CD4-positive, alpha-beta T cell treated with Interleukin-12 subunit alpha and Interleukin-12 subunit beta, for 1 hour (primary cell): Measurements from ENCODE around the gene CNTN4.

Source experiments
- DNase-seq: peaks from one replicate; pipeline ENCODE4 v3.0.0-alpha.2; 2020

CNTN4 gene

DNA sequence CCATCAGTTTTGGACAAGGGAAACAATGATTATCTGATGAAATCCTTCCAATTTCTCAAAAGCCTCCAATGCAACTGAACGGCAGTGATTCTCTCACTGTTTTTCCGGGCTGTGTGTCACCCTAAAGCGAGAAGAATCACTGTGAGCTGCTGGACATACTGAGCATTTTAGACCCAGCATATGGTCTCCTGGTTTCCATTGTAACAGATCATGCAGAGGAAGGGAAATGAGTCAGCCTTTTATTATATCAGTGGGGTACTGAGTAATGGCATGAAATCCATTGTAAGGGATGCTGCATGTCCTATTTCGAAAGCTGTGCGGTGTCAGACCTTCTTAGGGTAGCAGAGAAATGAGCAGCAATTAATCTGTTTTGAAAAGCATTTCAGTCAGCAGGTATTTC is 724.4 kb downstream of the CNTN4 start:
- no peak for DNase-seq

DNA sequence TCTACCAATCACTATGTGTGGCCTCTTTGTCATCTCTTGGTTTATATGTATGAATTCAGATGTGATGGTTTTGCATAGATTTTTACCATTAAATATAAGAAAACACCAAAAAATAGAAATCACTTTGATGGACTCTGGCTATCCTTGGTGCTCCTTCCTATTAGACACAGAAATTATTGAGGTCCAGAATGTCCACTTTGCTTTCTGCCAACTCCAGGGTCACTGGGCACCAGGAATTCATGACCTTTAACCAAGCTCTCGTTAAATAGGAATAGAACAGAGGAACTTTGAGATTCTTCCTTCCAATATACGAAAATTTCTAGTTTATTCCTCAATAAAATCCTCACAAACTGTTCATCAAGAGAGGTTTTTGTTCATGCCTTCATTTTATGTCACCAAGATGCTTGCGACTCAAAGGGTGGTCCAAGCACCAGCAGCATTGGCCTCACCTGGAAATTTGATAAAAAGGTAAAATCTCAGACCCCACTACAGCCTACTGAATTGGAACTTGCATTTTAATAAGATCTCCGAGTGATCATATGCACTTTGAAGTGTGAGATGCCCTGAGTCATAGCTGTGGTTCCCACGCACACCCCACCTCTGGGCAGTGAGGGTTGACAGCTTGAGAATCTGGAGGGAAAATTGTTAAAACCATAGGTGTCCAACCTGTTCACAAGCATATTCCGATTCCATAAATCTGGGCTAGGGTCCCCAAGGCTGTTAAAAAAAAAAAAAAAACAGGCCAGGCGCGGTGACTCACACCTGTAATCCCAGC is 725.0 kb downstream of the CNTN4 start:
- no peak for DNase-seq

DNA sequence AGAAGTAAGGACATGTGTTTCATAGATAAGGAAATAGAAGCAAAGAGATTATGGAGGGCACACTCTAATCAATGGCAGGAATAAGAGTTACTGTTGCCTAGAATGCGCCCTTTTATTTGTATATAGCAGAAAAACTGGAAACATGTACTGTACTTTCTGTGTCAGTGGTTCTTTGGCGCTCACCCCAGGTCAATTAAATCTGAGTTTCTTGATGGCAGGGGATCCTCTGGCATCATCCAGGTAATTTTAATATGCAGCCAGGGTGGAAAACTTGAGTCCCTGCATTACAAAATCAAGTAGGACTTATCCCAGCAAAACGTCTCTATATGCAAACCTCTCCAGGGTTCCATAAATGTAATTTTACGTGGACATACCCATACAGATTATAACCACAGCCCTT is 727.4 kb downstream of the CNTN4 start:
- no peak for DNase-seq

DNA sequence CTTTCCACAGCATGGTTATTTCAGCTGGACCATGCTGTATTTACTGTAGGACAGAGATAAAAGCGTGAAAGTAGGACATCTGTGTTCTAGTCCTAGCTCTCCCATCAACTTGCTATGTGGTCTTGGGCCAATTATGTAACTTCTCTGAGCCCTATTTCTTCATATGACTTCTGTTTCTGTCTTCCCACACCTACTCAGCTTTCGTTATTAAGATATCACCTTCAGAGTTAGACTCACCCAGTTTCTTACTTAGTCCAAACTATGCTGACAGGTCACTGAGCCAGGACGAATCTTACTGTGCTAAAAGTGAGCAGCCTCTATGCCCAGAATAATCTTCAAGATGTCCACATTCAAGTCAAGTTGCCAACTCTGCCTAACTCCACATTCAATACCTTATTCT is 727.8 kb downstream of the CNTN4 start:
- DNase-seq: no peak

DNA sequence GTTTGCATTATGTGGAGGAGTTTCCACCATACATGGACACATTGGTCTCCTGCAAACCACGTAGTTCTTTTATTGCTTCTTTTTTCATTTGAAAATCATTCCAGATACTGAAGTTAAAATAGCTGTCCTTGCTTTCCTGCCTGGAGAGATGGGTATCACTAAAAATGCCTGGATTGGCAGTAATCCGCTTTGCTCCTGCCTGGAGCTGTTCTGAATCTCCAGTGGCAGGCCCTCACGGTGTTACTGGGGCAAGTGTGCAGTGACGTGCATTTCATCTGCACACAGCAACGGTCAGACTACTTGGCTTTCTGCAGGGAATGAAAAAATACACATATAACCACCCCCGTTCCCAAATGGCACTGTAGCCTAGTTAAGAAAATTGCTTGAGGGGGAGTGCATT is 738.6 kb downstream of the CNTN4 start:
- no peak for DNase-seq

DNA sequence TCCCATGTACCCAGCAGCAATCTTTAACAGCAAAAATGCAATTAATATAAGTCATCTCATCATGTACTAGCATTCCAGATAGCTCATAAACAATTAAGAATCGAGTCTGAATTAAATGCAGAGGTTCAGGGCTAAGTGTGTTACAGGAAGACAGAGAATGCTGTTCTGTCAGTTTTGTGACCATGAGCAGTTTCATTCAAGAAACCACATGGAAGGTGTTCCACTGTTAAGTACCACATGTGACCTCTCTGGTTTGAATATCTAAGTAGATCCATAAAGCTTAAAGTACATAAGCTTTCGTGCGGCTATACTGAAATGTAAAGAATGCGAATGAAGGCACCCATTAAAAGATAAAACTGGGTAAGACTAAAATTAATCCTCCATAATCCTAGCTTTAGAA is 739.2 kb downstream of the CNTN4 start:
- DNase-seq: no peak

DNA sequence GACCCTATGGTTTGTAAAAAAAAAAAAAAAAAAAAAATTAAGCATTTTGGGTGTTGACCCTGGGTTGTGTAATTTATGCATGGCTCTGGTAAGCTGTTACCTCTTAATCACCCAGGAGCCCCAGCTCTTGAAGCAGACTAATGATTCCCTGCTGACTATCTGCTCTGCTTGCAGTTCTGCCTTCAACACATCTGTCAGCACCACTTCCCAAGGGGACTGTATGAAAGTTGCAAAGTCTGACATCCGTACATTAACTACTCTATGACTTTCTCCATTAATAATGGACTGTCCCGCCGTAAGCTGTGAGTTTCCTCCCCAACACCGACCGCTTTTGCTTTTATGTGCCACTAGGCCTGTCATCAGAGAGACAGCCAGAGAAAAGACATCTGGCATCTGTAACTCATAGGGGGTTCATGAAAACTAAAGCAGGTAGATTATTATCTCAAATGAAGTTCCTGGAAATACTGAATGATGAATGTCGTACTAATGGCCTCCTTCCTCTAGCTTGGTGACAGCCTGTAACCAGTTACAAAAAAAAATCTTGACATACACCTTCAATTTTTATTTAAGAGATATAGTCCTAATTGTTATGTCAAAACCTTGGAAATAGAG is 740.0 kb downstream of the CNTN4 start:
- DNase-seq: no peak

DNA sequence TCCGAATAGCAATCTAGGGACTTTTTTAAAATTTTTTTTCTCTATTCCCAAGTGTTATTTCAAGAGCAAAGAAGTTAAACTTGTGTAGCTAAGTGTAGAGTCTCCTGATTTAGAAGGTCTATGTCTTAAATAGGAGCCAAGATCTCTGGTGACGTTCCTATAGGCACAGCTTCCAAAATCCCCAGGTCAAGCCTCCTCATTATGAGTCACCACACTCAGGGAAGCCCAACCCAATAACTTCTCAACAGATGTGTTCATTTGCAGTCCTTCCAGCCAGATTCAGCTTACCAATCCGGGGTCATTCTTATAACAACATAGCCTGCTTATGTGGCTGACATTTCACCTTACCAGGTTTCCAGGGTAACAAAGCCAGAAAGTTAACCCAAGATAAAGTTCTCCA is 741.2 kb downstream of the CNTN4 start:
- no peak for DNase-seq

DNA sequence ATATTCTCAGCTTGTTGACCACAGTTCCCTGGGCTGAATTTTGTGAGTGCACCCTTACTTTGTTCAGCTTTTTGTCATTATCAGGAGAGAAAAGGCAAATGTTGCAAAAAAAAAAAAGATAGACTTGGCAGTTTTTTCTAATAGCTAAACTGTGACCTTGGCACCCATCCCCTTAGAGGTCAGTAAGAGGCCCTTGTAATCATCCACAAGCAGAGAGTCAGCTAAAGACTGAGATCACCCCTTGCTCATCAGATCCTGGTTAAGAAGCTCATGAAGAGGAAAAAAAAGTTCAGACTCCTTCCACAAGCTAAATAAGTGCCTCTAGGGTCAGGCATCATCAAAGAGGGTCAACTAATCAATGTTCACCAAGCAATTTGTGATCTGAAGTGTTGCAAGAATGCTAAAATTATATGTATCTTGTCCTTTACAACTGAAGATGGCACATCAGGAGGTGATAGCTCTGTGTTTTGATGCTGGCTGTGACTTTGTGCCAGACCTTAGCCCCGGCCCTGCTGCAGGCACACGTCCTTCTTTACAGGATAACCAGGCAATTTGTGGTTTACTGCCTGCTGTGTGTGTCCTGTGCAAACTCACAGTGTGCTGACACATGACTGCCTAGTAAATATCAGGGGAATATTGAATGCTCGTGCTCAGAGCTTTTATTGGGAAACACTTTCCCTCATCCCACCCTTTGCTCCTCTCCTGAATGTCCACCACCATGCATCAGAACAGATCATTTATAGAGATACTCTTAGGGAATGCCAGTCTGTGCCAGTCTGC is 748.6 kb downstream of the CNTN4 start:
- no peak for DNase-seq

DNA sequence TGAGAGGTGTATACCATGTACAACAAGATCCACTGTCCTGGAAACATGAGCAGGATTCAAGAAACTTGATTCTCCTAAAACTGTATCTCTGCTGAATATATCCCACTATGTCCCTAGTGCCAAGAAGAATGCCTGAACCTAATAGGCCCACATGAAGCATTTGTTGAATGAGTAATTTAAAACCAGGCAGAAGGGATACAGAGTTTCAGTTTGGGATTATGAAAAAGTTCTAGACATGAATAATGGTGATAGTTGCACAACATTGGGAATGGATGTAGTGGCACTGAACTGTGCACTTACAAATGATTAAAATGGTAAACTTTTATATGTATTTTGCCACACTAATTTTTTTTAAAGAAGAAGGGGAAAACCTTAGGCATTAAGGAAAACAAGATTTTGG is 750.4 kb downstream of the CNTN4 start:
- no peak for DNase-seq

DNA sequence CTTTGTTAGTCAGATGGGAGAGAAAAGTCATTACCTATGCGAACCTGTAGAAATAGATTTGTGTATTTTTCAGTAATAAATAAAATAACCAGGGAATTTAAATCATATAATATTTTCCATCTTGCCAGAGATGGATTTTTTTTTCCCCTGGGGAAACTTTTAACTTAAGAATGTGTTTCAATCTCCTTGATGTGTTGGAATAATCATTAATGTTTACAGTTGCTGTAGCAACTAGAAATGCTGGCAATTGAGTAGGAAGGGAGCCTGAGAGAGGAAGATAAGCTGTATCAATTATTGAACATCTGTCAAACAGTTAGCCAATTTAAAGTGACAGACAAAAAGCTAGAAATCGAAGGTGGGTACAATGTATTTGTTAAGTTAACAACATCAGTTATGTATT is 752.0 kb downstream of the CNTN4 start:
- DNase-seq: no peak

DNA sequence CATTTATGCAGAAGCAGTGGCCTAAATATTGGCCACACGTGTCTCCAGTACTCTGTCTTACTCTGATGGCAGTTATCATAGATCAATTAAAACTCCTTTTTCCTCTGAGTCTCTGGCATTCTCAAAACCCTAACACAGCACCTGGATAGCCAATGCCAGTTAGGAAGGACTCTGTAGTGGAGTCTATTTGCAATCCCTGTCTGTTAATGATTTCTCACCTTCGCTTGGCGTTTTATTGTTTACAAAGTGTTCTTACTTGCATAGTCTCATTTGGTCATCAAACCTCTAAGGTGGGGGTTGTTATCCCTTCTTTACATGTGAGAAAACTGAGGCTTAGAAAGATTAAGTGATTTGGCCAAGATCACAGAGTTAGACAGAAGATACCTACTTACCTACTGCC is 752.7 kb downstream of the CNTN4 start:
- no peak for DNase-seq

DNA sequence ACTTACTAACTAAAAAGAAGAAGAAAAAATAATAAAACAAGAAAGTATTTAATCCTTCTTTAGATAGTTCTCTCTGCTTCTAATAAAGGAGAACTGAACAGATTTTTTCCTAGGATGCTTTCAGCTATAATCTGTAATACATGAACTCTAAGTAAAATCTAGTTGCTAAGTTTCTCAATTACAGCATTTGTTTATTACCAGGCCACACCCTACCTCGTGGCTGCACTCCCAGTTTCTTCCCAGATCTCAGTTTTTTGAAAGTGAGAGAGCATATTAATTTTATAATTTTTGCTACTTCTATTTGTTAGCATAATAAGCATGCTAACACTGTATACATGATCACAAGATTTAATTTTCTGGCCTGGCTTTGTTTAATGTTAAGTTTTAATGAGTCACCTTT is 753.2 kb downstream of the CNTN4 start:
- no peak for DNase-seq

DNA sequence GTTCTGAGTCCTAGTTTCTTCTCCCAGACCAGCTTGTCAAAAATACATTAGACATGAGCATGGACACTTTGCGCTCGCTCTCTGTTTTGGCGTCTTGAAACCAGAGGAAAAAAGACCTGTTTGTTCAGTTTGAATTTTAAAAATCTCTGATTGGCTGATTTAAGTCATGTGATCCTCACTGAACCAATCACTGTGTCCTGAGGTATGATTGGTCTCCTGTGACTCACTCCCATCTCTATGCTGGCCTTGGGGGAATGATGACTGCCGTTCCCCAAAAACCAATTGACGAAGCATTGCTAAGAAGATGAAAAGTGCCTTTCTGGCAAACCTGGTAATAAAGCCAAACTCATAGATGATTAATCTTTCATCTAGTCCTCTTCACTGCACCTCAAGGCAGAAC is 755.0 kb downstream of the CNTN4 start:
- DNase-seq: no peak

DNA sequence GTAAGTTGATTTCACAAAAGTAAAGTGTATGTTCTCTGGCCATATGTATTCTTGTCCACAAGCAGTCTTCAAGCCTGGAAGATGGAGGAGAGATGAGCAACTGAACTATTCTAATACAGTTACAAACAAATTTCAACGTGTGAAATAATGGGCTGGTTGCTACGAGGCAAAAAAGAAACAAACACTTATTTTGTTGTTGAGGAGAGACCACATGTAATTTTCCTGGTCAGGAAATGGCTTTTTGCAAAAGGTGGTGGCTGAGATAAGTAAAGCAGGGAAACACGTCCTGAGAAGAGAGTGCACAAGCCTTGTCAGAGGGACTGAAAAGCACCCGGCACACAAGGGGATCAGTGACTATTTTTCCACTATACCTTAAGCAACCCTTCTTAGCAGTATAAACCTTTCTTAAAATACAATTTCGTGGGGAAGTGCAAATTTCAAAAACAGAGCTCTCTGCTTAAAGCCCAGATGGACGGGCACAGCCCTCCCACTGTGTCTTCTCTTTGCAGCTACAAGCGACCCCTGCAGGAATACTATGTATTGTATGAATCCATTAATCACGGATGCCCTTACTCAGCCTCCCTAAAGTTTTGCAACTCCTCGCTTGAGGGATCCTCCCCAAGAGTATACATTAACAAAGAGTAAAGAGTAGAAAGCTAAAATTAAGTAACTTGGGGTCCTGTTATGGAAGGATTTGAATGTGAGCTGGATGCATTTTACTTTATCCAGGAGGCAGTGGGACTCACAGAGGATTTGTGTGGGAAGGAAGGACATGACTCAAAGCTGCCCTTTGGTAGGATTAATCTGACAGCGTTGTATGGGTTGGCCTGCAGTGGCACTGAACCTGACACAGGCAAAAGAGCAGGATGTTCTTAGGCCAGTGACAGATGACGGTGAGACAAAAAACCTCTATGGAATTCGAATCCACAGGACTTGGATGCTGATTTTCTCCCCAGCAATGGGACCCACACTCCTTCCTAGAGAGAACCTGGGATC is 757.8 kb downstream of the CNTN4 start:
- peak; percentile 7 for DNase-seq

DNA sequence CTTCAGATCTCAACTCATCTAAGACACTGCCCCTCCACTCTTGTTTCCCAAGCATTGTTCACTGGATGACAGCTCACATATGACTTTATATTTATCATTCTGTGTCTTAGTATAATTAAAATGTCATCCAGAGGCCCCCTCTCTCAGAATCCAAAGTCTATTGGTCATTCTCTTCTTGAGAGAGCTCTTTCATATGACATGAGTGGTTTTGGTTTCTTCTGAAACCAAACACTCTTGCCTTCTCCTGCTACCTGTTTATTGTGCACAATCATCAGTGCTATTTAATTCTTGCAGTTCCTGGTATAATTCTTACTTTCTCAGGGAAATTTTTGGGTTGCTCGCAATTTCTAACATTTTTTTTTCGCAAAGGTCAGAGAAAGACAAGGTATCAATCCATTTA is 762.0 kb downstream of the CNTN4 start:
- DNase-seq: no peak

DNA sequence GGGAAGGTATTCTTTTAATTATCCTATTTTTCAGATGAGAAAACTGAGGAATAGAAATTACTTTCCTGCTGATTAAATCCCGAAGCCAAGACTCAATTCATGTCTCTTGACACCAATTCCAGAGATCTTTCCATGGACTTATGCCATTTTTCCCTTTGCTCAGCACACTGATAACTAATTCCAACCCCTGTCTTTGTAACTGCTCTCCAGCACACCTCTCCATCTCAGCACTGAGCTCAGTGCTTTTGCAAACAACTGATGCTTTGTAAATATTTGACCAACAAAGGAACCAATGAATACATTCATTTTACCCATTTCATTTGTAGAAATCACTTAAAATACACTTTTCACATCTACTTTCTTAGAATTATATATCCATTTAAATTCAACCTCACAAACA is 762.5 kb downstream of the CNTN4 start:
- no peak for DNase-seq

DNA sequence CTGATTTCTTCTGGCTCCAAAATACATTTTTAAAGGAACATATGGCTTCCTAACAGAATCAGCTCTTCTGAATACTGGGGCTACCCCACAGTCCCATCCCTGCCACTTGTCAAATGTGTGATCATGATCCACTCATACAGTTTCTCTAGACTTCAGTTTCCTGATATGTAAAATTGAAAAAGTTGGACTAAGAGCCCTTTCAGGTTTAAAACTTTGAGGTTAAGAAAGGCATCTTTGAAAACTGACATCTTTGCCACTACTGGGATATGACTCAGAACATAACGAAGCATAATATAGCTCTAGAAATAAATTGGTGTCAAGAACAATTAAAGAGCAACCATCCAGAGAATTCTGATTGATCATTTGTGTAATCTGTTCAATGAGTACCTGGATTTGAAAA is 763.3 kb downstream of the CNTN4 start:
- no peak for DNase-seq

DNA sequence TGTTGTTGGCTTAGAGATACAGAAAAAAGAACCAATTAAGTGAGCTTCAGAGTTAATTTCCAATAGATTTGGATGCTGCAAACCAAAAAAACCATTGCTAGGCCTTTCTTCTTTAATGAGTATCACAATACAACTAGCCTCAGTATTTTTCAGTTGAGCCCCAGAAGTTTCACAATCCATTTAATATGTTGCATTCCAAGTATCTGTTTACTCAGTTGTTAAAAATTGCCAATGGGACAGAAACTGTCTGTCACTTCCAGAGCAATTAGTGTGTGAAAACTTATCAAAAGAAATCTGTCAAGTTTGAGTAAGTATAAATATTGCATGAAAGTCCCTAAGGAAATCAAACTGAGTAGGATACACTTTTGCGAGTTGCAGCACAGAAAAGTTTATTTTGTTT is 763.7 kb downstream of the CNTN4 start:
- no peak for DNase-seq

DNA sequence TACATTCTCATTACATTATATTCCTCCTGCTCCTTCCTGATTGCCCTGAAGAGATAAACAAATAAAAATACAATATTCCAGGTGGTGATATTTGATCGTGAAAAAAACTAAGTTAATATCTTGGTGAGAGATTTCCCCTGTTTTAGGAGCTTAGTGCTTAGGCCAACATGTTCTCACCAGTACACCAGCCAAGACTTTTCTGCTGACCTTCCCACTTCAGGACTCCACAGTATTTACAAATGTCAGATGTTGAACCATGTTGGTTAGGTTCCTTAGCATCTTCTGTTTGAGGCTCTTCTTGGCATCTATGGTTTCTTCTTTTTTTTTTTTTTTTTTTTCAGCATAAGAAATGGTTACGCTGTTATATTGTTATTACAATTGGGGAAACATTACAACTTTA is 764.5 kb downstream of the CNTN4 start:
- DNase-seq: no peak

DNA sequence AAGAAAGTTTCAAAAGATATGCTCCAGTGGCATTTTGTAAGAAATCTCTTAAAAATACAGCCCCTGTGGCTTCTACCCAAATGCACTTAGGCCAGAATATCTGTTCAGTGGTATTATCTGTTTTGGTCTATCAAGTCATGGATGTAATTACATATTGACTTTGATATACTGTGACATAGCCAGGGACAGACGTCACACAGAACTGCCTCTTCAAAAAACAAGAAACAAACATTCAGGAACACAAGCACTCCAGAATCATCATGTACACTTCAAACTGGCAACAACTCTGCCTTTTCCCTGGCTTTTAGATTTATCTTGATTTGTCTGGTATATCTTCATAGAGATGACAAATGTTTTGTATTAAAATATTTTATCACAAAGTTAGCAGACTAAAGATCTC is 771.2 kb downstream of the CNTN4 start:
- no peak for DNase-seq

DNA sequence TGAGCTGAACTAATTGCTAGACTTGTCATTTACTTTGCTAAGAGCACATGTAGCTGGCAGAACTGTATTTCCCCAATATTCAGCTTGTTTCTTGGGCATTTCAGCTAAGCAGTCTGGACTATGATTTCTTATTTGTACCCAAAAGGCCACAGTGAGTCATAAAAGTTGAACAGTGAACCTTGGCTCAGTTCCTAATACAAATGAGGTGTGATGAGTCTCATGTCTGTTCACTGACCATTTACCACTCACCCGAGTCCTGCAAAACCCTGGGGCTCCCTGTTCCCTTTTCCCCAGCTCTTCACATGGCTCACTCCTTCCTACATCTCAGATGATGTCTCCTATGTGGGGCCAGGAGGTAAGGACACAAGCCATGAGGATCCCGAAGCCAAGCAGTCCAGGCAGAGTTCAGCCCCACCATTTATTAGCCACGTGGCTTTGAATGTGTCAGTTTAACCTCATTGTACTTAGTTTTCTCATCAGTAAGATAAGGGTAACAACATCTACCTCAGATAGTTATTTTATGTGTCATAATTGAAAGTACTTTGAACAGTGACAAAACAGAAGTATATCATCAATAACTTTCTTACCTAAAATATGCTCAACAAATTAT is 772.2 kb downstream of the CNTN4 start:
- no peak for DNase-seq

DNA sequence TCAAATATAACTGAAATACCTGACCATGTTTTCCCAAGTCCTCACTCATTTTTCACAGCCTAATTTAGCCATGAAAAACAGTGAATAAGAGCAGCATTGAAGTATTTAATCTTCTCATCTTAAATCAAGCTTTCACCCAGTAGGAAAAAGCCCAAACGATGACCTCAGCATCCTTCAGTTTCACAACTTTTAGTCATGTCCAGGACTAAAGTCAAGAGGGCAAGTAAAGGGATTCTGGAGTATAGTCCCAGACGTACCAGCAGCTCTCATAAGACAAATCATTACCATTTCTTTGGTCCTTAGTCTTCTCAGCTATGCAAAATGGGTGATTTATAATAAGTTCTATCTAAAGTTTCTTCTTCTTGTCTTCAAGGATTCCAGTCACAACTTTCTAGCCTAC is 774.2 kb downstream of the CNTN4 start:
- DNase-seq: no peak
